Measurements from ENCODE around the gene DIRAS3. TPM values are rescaled to one million over a fixed set of nuclear protein-coding genes. Genes with fewer than 3 reads are reported as not detected.

Gene DIRAS3
- total RNA-seq, 1 donor from 2014 or later = 7.4 TPM

- Mint-ChIP-seq H3K4me3 (ENCODE audit: low read depth) (no peak overlapping the region), H3K27ac (peak overlapping the region; percentile 26), H3K36me3 (ENCODE audit: insufficient read depth) (no peaks in the 10 kb centered on the region), H3K4me1 (ENCODE audit: low read depth) (peaks cover 2% of the 10 kb centered on the region), H3K27me3 (peaks cover 22% of the 10 kb centered on the region), H3K9me3 (ENCODE audit: low read depth) (no peaks in the 10 kb centered on the region)
- DNase-seq (ENCODE audit: low spot score, unreplicated experiment) = no peak
- TF ChIP-seq CTCF (IDR thresholded peaks at IDR 0.05; ENCODE audit: unreplicated experiment) = no peak
Measured at GRCh38 chr1:68045511-68046180, 4.8 kb downstream of the DIRAS3 start.

GRCh38 chr1:68043443-68044090, 6.9 kb downstream of the DIRAS3 start:
- H3K4me1 Mint-ChIP-seq (ENCODE audit: low read depth) = no peaks in the 10 kb centered on the region
- no peak for TF ChIP-seq CTCF (IDR thresholded peaks at IDR 0.05; ENCODE audit: unreplicated experiment)
- DNase-seq (ENCODE audit: low spot score, unreplicated experiment) = no peak
- no peaks in the 10 kb centered on the region for H3K9me3 Mint-ChIP-seq (ENCODE audit: low read depth)
- H3K36me3 Mint-ChIP-seq (ENCODE audit: insufficient read depth) = no peaks in the 10 kb centered on the region
- peaks cover 5% of the 10 kb centered on the region for H3K27me3 Mint-ChIP-seq
- H3K27ac Mint-ChIP-seq = no peak overlapping the region
- no peak overlapping the region for H3K4me3 Mint-ChIP-seq (ENCODE audit: low read depth)

GRCh38 chr1:68036946-68037345, 13.5 kb downstream of the DIRAS3 start:
- H3K9me3 Mint-ChIP-seq (ENCODE audit: low read depth) = peaks cover 3% of the 10 kb centered on the region

GRCh38 chr1:68029444-68029843, 21.0 kb downstream of the DIRAS3 start:
- no peak for DNase-seq (ENCODE audit: low spot score, unreplicated experiment)
- Mint-ChIP-seq H3K27ac (no peak overlapping the region), H3K4me1 (ENCODE audit: low read depth) (no peaks in the 10 kb centered on the region), H3K27me3 (no peaks in the 10 kb centered on the region), H3K36me3 (ENCODE audit: insufficient read depth) (no peaks in the 10 kb centered on the region), H3K4me3 (ENCODE audit: low read depth) (no peak overlapping the region), H3K9me3 (ENCODE audit: low read depth) (peaks cover 8% of the 10 kb centered on the region)
- TF ChIP-seq CTCF (IDR thresholded peaks at IDR 0.05; ENCODE audit: unreplicated experiment) = no peak

More at GRCh38 chr1:68036946-68037345, 13.5 kb downstream of the DIRAS3 start:
- Mint-ChIP-seq H3K27ac (no peak overlapping the region), H3K4me3 (ENCODE audit: low read depth) (no peak overlapping the region), H3K27me3 (peaks cover 3% of the 10 kb centered on the region), H3K4me1 (ENCODE audit: low read depth) (no peaks in the 10 kb centered on the region), H3K36me3 (ENCODE audit: insufficient read depth) (no peaks in the 10 kb centered on the region)
- no peak for TF ChIP-seq CTCF (IDR thresholded peaks at IDR 0.05; ENCODE audit: unreplicated experiment)
- DNase-seq (ENCODE audit: low spot score, unreplicated experiment) = no peak

- DNase-seq (ENCODE audit: low spot score, unreplicated experiment) = no peak
- no peak for TF ChIP-seq CTCF (IDR thresholded peaks at IDR 0.05; ENCODE audit: unreplicated experiment)
- no peak overlapping the region for H3K27ac Mint-ChIP-seq
- H3K9me3 Mint-ChIP-seq (ENCODE audit: low read depth) = peaks cover 8% of the 10 kb centered on the region
- H3K36me3 Mint-ChIP-seq (ENCODE audit: insufficient read depth) = no peaks in the 10 kb centered on the region
- H3K27me3 Mint-ChIP-seq = no peaks in the 10 kb centered on the region
- no peaks in the 10 kb centered on the region for H3K4me1 Mint-ChIP-seq (ENCODE audit: low read depth)
- H3K4me3 Mint-ChIP-seq (ENCODE audit: low read depth) = no peak overlapping the region
Measured at GRCh38 chr1:68028566-68028965, 21.9 kb downstream of the DIRAS3 start.
